ENCODE results near the gene MAU2.

The MAU2 gene

DNA sequence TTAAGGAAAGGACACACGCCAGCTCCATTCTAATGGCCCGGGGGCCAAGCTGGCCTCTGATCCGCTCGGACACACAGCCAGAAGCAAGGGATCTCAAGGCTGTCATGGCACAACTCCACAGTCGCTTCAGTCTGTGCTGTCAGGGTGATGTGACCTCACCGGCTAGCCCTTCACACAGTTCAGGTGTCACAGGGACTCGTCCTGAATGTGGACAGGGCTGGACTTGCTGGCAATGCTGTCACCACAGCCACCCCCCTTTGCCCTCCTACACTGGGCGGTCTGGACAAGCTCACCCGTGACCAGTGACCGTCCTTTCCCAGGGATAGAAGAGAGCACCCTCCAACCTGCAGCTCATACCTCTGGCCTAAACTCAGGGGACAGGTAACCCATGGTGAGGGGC lies 15.6 kb upstream of the MAU2 start:
- in situ Hi-C loops (cut with HindIII; ENCODE audit: low sequenced_read_pairs): no loop called here

DNA sequence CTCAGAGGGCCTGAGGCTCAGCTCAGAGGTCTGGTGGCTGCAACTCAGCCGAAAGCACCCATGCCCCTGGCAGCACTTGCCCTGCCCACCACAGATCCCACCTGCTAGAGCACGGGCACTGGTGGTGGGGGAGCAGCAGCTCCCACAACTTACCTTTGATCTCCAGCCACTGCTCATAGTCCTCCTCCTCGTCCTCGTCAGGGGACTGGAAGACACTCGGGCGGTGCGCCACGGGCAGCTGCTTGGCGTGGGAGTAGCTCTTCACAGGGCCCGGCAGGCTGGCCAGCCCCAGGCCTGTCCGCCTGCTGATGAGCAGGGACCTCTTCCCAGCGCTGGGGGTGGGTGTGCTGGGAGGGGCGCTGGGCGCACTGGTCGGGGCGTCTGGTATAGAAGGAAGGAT lies 14.9 kb upstream of the MAU2 start:
- in situ Hi-C loops (cut with HindIII; ENCODE audit: low sequenced_read_pairs): no loop called here

DNA sequence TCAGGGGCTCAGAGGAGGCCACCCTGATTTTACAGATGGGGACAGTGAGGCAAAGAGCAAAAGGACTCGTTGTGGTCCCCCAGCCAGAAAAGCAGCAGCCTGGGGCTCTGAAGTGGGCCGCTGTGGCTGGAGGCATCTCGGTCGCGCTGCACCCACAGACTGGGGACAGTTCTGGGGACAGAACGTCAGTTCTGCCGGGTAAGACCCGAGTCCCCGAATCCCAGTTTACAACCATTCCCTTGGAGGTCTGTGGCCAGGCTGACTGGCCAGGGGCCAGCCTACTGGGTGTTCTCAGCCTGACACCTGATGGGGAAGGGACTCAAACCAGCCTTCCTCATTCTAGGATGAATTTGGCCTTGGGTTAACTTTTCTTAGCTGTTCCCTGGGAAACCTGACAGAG lies 14.4 kb upstream of the MAU2 start:
- in situ Hi-C loops (cut with HindIII; ENCODE audit: low sequenced_read_pairs): no loop called here

DNA sequence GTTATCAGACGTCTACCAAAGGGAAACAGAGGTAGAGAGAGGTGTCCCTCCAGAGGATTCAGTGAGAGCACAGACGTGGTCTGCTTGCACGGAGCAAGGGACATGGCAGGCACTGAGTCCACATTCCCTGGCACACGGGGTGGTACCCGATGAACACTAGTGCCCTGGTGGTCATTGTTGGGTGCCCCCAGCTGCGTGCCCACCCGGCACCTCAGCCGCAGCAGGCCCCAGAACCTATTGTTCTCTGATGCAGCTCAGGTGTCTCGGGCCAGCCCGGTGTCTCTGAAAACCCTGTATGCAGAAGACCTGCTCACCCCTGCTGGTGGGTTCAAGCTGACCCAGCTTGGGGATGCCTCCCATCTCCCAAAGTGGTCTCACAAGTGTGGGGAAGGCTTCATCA lies 12.3 kb upstream of the MAU2 start:
- in situ Hi-C loops (cut with HindIII; ENCODE audit: low sequenced_read_pairs): no loop called here

DNA sequence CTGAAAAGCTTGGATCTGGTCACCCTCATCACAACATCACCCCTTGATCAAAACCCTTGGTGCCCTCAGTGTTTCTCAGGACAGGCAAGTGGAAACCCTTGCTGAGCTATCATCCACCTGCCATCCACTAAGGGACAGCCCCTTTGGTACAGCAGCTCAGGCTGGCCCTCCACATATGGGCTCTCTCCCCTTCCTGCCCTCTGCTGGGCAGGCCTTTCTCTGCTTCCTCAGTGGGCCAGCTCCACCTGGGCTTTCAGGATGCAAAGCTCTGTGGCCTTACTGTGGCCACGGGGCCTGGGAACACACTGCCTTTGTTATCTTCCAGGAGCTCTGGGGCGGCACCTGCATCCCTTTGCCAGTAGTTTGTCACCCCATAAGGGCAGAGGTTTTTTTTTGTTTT lies 5.2 kb upstream of the MAU2 start:
- in situ Hi-C loops (cut with HindIII; ENCODE audit: low sequenced_read_pairs): no loop called here

DNA sequence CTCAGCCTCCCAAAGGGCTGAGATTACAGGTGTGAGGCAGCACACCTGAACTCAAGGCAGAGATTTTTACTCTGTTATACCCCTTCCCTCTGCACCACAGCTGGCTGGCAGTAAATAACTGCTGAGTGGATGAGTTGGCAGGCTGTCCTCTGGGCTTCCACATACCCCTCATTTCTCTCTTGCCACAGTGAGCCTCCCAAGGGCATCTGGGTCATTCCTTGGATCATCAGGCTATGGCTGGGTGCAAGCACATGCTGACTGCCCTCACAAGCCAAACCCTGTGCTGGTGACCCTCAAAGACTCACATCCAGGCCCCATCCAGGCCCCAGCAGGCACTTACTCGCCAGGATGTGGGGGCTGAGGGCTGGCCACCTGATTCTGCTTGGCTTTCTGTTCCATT lies 4.5 kb upstream of the MAU2 start:
- in situ Hi-C loops (cut with HindIII; ENCODE audit: low sequenced_read_pairs): no loop called here

DNA sequence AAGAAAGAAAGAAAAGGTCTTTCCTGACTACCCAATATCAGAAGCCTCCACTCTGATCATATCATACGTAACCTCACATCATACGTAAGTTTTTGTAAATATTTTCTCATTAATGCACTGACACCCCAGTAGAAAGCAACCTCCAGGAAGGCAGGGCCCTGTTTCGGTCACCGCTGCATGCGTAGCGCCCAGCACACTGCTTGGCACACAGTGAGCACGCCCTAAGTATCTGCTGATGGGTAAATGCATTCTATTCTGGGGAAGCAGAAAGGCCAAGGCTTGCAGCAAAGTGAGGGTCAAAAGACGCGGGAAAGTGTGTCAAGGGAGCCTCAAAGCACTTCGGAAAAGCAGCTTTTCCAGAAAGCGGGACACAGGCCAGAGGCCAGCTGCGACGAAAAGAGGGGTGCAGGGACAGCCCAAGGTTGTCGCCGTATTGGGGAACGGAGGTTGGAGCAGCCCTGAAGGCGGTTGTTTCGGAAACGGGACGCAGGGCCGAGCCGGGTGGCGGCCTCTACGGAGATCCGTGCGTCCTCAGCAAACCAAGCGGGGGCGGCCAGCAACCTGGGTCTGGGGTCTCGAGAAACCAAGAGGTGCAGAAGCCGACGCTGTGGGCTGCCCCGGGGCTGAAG lies 783 bp upstream of the MAU2 start:
- in situ Hi-C loops (cut with HindIII; ENCODE audit: low sequenced_read_pairs): no loop called here

DNA sequence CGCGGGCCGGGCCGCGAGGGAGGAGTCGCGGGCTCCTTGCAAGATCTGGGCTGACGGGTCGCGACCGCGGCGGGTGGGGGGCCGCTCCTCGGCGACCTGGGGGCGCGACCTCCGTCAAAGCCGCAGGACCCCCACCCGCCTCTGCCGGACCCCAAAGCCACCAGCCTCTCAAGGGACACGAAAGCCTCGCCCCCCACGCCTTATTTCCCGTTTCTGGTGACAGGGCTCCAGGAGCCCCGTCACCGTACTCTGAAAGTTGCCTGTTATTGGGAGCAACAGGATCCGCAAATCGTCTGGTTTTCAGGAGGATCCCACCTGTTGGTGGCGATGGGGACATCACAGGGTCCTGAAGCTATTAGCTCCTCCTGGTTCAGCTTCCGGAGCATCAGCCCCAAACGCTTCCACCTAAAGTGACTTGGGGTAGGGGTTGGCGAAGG lies 530 bp downstream of the MAU2 start:
- in situ Hi-C loops (cut with HindIII; ENCODE audit: low sequenced_read_pairs): no loop called here

DNA sequence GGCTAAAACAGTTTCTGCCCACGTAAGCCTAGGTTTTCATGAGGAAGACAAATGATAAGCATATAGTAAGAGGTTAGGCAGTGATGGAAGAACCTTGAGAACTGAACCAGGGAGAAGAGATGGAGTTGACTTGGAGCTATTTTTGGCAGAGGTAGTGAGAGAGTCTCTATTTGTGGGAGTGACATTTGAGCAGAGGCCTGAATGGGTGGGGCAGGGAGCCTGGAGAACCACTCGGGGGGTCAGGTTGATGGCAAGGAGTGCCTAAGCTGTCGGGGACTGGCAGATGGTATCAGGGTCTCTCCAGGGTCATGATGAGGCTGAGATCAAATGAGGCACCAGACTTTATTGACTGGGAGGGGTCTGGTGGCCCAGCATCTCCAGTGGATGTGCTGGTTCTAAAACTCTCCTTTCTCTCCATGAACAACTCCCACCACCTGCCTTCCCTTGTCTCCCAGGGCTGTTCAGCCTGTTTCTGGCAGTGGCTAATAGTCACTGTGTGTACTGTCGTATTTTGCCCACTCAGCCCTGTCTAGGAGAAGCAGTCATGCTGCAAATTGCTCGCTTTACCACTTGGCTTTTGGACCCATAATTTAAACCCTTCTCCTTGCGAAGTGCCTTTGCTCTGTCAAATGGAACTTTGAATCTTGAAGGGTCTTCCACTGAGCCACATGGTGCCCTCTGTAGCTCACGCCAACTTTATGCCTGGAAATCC lies 3.6 kb downstream of the MAU2 start:
- in situ Hi-C loops (cut with HindIII; ENCODE audit: low sequenced_read_pairs): no loop called here

DNA sequence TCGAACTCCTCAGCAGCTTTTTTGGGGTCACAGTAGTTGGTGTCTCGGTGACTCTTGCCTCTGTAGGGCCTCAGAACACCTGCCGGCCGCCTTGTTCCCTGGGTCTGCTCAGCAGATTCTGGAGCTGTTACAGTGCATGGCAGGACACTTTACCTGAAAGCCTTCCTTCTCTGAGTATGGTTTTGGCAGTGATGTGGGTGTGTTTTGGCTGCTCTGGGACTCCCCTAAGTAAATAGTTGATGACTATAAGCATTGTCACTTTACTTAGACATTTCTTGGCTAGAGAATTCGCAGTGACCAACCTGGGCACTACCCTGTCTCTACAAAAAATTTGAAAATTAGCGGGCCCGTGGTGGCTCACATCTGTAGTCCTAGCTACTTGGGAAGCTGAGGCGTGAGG lies 7.0 kb downstream of the MAU2 start:
- in situ Hi-C loops (cut with HindIII; ENCODE audit: low sequenced_read_pairs): no loop called here

DNA sequence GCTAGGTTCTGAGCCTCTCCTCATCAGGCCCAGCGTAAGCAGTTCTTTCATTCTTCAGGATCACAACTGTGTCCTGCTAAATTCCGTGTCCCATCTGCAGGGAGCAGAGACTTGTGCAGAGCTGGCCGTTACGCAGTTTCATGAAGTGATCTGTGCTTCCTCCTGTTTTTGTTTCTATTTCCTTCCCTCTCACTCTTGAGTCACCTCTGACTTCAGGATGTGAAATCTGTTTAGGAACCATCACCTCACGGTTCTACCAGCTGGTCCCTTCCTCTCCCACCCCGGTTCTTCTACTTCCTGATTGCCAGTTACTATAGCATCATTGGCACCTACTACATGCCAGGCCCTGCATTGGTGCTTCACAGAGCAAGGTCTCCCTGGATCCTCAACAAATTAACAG lies 8.5 kb downstream of the MAU2 start:
- in situ Hi-C loops (cut with HindIII; ENCODE audit: low sequenced_read_pairs): no loop called here

DNA sequence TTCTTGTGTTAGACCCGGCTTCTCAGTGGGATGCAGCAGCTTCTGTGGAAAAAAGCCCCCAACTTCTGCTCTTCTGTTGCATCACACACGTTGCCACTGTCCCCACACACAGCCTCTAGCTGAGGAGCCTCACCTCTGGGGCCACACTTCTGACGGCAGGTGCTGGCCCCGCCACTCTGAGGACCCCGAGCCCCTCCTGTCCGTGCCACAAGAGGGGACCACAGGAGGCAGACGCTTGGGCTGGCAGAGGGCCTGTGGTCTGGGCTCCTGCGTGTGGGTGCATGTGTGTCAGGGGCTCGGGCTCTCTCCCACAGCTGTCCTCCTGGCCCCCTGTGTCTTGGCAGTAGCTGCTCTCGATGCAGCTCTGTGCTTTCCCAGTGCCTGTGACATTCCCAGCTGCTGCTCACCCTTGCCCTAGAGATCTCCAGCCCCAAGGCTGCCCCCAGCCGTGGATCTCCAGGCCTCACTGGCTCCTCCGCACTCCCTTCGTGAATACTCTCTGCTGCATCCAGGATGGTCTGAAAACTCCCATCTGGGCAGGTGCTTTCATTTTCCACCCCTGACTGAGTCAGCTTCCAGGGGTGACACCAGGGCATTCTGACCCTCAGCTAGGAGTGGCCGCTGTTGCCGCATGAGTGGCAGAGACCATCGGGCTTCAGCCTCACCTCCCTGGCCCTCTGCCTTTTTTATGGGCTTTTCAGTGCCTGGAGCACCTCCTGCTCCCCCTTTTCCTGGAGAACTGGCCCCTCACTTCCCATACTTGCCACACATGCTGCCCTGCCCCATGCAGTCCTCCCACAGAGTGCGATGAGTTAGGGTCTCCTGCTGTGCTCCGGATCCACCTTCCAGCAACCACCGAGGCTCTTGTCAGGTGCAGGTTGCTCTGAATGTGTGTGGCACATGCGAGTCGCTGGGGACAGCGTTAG lies 13.7 kb downstream of the MAU2 start:
- in situ Hi-C loops (cut with HindIII; ENCODE audit: low sequenced_read_pairs): loop anchor here (10.0 kb wide), 3 partner anchors 140 to 200 kb away; partner anchors contain the start of genes BORCS8, CILP2 and RFXANK

DNA sequence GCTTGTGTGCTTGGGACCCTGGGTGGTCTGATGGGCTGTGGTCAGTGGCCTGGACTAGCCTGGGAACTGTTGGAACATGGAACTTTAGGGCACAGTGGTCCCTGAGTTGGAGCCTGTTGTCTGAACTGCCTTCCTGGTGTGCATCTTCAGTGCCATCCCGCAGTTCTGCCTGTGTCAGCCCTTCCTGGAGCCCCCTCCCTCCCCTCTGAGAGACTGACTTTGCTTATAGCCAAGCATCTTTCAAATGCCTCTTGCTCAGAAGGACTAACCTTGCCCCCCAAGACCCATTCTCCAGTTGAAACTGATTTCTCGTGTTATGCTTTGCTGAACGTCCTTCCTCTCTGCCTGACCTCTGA lies 14.3 kb downstream of the MAU2 start:
- in situ Hi-C loops (cut with HindIII; ENCODE audit: low sequenced_read_pairs): loop anchor here (10.0 kb wide), 3 partner anchors 140 to 200 kb away; partner anchors contain the start of genes BORCS8, CILP2 and RFXANK

DNA sequence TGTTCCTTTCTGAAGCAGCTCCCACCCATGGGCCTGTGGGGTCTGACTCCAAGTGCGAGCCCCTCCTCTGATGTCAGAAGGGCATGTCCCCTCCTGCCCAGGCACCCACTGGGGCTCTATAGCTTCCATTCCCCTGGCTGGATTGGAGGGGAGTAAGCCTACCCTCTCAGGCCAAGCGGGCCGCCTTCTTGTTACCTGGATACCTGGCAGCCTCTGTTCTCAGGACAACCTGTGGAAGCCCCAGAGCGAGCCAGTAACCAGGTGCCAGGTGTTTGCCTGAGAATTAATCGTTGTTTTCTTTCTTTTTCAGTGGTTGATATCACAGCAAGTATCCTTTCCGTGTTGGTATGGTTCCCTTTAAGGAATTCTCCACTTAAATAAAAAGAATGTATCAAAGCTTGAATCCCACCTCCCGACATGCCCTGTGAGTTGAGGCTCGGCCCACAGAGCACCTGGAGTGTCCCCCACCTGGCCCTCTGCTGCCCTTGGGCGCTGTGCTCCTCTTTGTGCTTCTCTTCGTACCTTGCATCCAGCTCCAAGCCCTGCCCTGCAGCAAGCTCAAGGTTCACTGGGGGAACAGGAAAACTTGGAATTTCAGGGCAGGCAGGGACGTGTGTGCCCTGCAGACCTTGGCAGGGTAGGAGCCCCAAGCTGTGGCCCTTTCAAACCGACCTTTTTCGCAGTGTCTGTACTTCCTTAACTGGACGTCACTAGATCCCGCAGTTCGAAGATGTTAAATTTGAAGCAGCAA lies 15.0 kb downstream of the MAU2 start:
- in situ Hi-C loops (cut with HindIII; ENCODE audit: low sequenced_read_pairs): loop anchor here (10.0 kb wide), 3 partner anchors 141 to 199 kb away; partner anchors contain the start of genes BORCS8, CILP2 and RFXANK

DNA sequence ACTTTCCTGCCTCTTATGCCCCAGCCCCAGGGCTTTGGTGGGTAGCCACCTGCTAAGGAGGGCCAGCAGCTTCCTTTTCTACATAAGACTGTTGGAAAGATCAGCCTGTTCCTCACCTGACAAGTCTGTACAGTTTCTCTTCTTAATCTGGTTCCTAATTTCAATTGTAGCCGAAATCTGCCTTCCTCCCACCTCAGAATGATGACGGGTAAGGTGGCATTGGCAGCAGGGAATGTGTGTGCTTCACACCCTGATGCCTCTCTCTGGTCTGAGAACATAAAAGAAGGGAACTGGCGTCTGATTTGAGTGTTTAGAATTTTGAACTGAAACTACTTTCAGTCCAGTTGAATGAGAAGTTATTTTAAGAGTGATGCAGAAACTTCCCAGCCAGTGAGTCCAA lies 16.0 kb downstream of the MAU2 start:
- in situ Hi-C loops (cut with HindIII; ENCODE audit: low sequenced_read_pairs): loop anchor here (10.0 kb wide), 3 partner anchors 142 to 198 kb away; partner anchors contain the start of genes BORCS8, CILP2 and RFXANK

DNA sequence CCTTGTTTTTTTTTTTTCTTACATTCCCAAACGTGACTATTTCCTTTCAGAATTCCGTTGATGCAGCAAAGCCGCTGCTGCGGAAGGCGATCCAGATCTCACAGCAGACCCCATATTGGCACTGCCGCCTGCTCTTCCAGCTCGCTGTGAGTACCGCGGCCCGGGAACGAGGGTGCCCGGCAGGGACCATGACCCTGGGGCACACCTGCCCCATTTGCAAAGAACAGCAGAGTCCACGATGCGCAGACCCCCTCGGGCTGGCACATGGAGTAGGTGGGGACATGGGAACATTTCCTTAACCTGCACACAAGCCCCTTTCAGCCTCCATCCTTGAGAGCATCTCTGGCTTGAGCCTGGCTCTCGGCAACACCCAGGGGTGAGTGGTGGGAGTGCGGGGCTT lies 16.5 kb downstream of the MAU2 start:
- in situ Hi-C loops (cut with HindIII; ENCODE audit: low sequenced_read_pairs): loop anchor here (10.0 kb wide), 3 partner anchors 142 to 198 kb away; partner anchors contain the start of genes BORCS8, CILP2 and RFXANK

DNA sequence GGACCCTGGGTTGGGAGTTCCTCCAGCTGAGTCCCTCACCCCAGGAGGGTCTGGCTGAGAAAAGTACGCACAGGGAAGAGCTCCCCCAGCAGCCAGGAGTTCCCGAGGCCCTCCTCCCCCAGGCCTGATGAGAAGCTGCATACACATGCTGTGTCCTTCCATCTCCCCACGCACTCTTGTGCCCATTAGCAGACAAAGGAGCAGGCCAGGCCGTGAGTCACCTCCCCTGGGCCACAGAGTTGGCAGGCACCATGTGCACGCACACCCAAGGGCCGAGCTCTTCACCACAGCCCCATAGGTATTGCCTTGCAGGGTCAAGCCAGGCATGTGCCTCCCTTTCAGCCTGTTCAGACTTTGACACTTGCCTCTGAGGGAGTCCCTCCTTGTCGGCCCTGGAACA lies 17.5 kb downstream of the MAU2 start:
- in situ Hi-C loops (cut with HindIII; ENCODE audit: low sequenced_read_pairs): loop anchor here (10.0 kb wide), 3 partner anchors 143 to 197 kb away; partner anchors contain the start of genes BORCS8, CILP2 and RFXANK

DNA sequence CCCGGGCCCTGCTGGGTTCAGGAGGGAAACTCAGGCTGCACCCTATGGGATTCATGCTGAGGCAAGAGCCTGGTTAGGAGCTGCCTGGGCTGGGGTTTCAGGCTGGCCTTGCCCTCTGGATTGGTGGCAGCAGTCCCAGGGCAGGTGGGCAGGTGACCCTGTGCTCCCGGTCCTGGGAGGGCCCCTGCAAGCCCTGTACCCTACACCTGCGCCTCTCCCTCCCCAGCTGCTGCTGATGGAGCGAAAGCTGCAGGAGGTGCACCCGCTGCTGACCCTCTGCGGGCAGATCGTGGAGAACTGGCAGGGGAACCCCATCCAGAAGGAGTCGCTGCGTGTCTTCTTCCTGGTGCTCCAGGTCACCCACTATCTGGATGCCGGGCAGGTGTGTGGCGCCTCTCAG lies 20.4 kb downstream of the MAU2 start:
- in situ Hi-C loops (cut with HindIII; ENCODE audit: low sequenced_read_pairs): no loop called here

DNA sequence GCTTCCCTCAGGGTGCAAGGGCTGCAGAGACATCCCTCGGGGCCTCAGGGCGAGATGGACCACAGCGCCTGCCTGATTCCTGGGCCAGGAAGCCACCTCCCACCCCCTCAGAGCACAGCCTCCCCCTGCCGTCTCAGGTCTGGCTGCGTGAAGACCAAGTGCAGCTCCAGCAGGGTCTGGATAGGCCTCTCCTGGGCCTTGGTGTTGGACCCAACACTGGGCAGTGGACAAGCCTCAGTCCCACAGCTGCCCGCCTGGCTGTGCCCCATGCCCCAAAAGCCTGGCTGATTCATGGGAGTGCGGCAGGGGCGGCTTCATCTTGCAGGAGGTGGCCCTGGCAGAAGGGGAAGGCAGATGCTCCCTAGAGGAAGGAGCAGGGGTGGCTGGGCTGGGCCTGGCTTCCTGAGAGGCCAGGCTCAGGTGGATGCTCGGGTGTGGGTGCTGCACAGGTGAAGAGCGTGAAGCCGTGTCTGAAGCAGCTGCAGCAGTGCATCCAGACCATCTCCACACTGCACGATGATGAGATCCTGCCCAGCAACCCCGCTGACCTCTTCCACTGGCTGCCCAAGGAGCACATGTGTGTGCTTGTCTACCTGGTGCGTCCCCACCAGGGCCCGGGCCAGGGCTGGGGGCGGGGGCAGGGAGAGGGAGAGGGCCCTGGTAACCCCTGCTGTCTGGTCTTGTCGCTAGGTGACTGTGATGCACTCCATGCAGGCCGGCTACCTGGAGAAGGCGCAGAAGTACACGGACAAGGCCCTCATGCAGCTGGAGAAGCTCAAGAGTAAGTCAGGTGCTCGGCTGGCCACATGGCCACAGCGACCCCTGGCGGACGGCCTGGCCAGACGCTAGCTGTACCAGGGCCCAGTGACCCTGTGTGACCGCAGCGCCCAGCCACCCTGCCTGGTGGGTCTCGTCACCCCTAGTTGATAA lies 21.7 kb downstream of the MAU2 start:
- in situ Hi-C loops (cut with HindIII; ENCODE audit: low sequenced_read_pairs): no loop called here

DNA sequence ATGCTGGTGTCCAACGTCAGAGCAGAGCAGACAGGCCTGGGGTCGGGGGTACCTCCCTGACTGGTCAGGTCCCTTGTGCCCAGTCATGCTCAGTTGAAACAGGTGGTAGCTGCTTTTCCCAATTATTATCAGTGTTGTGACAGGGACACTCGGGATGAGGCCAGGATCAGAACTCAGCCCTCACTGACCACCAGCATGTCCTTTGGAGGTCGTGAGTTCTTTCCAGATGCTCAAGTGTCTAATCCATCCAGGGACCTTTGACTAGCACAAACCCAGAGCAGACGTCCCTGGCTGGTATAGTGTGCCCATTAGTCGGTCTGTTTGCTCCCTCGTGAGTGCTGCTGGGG lies 22.4 kb downstream of the MAU2 start:
- in situ Hi-C loops (cut with HindIII; ENCODE audit: low sequenced_read_pairs): no loop called here

Data from endothelial cell of hepatic sinusoid (primary cell).